Stimulated activated effector memory CD8-positive, alpha-beta T cell treated with anti-CD3 and anti-CD28 coated beads, Interleukin-12 subunit alpha, Interleukin-12 subunit beta, amount 100 ng/mL, for 72 hours (primary cell): ENCODE data around the gene HES5.
"Not testable (repeated sequence)": the region's sequence is repeated elsewhere in the genome, so short reads cannot be mapped to it uniquely, and the experiment has no call there.

Source experiments
- ATAC-seq: fragments of 150-1000 bp; cut with Tn5 transposase; 2 replicates; pipeline ENCODE4 v1.10.0; 2021
- DNase-seq, 2 donors: peaks; one replicate each; pipeline ENCODE4 v3.0.0; 2021 to 2022; ENCODE audit warnings: low spot score in 2 of 2
- H3K27ac Mint-ChIP-seq: one replicate; pipeline ENCODE4 v1.8.0; 2022; ENCODE audit warnings: mild to moderate bottlenecking, mixed read lengths
- H3K36me3 Mint-ChIP-seq: one replicate; pipeline ENCODE4 v1.8.0; 2022; ENCODE audit warnings: mild to moderate bottlenecking, mixed read lengths
- H3K4me1 Mint-ChIP-seq: one replicate; pipeline ENCODE4 v1.8.0; 2022; ENCODE audit warnings: mixed read lengths
- H3K4me3 Mint-ChIP-seq: one replicate; pipeline ENCODE4 v1.8.0; 2022; ENCODE audit warnings: mild to moderate bottlenecking, mixed read lengths
- H3K9me3 Mint-ChIP-seq: one replicate; pipeline ENCODE4 v1.8.0; 2022; ENCODE audit warnings: mixed read lengths

HES5 gene

GRCh38 chr1:2529784-2530512 lies at the start of gene HES5:
TSS of gene HES5 (minus strand) at chr1:2530263. CDS start at chr1:2530164, 99 bp downstream.
- Mint-ChIP-seq H3K4me3 (peak within 1 kb of the TSS; percentile 51), H3K4me1 (peaks cover 14% of the 10 kb centered on the region), H3K27ac (no peak within 1 kb of the TSS), H3K36me3 (peaks cover 6% of the 10 kb centered on the region), H3K9me3 (no peaks in the 10 kb centered on the region)
- DNase-seq = no peak
- no peak for ATAC-seq

- ATAC-seq (no peak), DNase-seq (no peak)
- peaks cover 4% of the 10 kb centered on the region for H3K9me3 Mint-ChIP-seq
- peaks cover 7% of the 10 kb centered on the region for H3K36me3 Mint-ChIP-seq
- H3K4me1 Mint-ChIP-seq = peaks cover 65% of the 10 kb centered on the region
- H3K4me3 Mint-ChIP-seq = peak overlapping the region; percentile 73
- peak overlapping the region; percentile 98 for H3K27ac Mint-ChIP-seq
Measured at GRCh38 chr1:2578758-2579118, 48.7 kb upstream of the HES5 start.

GRCh38 chr1:2577565-2578075 lies 47.6 kb upstream of the HES5 start:
- peaks cover 12% of the 10 kb centered on the region for H3K9me3 Mint-ChIP-seq
- H3K27ac Mint-ChIP-seq = peak overlapping the region; percentile 98
- not testable (repeated sequence) for DNase-seq, H3K36me3 Mint-ChIP-seq
- H3K4me3 Mint-ChIP-seq = peak overlapping the region; percentile 73
- peaks cover 58% of the 10 kb centered on the region for H3K4me1 Mint-ChIP-seq
- ATAC-seq = peak; percentile 71

GRCh38 chr1:2575801-2576663 lies 46.0 kb upstream of the HES5 start:
- peak overlapping the region; percentile 73 for H3K4me3 Mint-ChIP-seq
- DNase-seq (no peak), ATAC-seq (no peak)
- H3K9me3 Mint-ChIP-seq = peaks cover 12% of the 10 kb centered on the region
- H3K36me3 Mint-ChIP-seq = peaks cover 1% of the 10 kb centered on the region
- peaks cover 43% of the 10 kb centered on the region for H3K4me1 Mint-ChIP-seq
- H3K27ac Mint-ChIP-seq = peak overlapping the region; percentile 69

- H3K36me3 Mint-ChIP-seq = peaks cover 16% of the 10 kb centered on the region
- no peak overlapping the region for H3K4me3 Mint-ChIP-seq
- no peak overlapping the region for H3K27ac Mint-ChIP-seq
- DNase-seq (no peak), ATAC-seq (no peak)
- peaks cover 31% of the 10 kb centered on the region for H3K4me1 Mint-ChIP-seq
- peaks cover 12% of the 10 kb centered on the region for H3K9me3 Mint-ChIP-seq
Measured at GRCh38 chr1:2574350-2574749, 44.3 kb upstream of the HES5 start.

GRCh38 chr1:2573250-2573920 lies 43.3 kb upstream of the HES5 start:
- Mint-ChIP-seq H3K4me3 (no peak overlapping the region), H3K36me3 (peaks cover 24% of the 10 kb centered on the region), H3K9me3 (peaks cover 9% of the 10 kb centered on the region), H3K27ac (no peak overlapping the region), H3K4me1 (peaks cover 21% of the 10 kb centered on the region)
- DNase-seq = no peak
- no peak for ATAC-seq

GRCh38 chr1:2571348-2571747 lies 41.3 kb upstream of the HES5 start:
- H3K36me3 Mint-ChIP-seq = peaks cover 36% of the 10 kb centered on the region
- peaks cover 6% of the 10 kb centered on the region for H3K4me1 Mint-ChIP-seq
- H3K27ac Mint-ChIP-seq = no peak overlapping the region
- ATAC-seq (no peak), DNase-seq (no peak)
- H3K4me3 Mint-ChIP-seq = no peak overlapping the region
- H3K9me3 Mint-ChIP-seq = peaks cover 9% of the 10 kb centered on the region

GRCh38 chr1:2570332-2570731 lies 40.3 kb upstream of the HES5 start:
- ATAC-seq = no peak
- peaks cover 38% of the 10 kb centered on the region for H3K36me3 Mint-ChIP-seq
- no peak for DNase-seq
- no peak overlapping the region for H3K4me3 Mint-ChIP-seq
- peaks cover 10% of the 10 kb centered on the region for H3K4me1 Mint-ChIP-seq
- peaks cover 9% of the 10 kb centered on the region for H3K9me3 Mint-ChIP-seq
- peak overlapping the region; percentile 32 for H3K27ac Mint-ChIP-seq

GRCh38 chr1:2569703-2570102 lies 39.6 kb upstream of the HES5 start:
- H3K36me3 Mint-ChIP-seq = peaks cover 44% of the 10 kb centered on the region
- not testable (repeated sequence) for DNase-seq, H3K9me3 Mint-ChIP-seq, ATAC-seq, H3K4me3 Mint-ChIP-seq
- H3K4me1 Mint-ChIP-seq = peaks cover 16% of the 10 kb centered on the region
- H3K27ac Mint-ChIP-seq = peak overlapping the region; percentile 32

- ATAC-seq (no peak), DNase-seq (no peak)
- Mint-ChIP-seq H3K27ac (no peak overlapping the region), H3K36me3 (peaks cover 45% of the 10 kb centered on the region), H3K4me3 (no peak overlapping the region), H3K9me3 (peaks cover 9% of the 10 kb centered on the region), H3K4me1 (peaks cover 23% of the 10 kb centered on the region)
Measured at GRCh38 chr1:2569060-2569459, 39.0 kb upstream of the HES5 start.

GRCh38 chr1:2568187-2568816 lies 38.2 kb upstream of the HES5 start:
- not testable (repeated sequence) for DNase-seq, H3K9me3 Mint-ChIP-seq, H3K4me3 Mint-ChIP-seq, H3K27ac Mint-ChIP-seq
- ATAC-seq = peak; percentile 46
- Mint-ChIP-seq H3K4me1 (peaks cover 28% of the 10 kb centered on the region), H3K36me3 (peaks cover 49% of the 10 kb centered on the region)

- Mint-ChIP-seq H3K36me3 (peaks cover 60% of the 10 kb centered on the region), H3K4me3 (no peak overlapping the region), H3K4me1 (peaks cover 34% of the 10 kb centered on the region), H3K9me3 (no peaks in the 10 kb centered on the region), H3K27ac (peak overlapping the region; percentile 70)
- DNase-seq = no peak
- ATAC-seq = no peak
Measured at GRCh38 chr1:2567083-2567679, 37.1 kb upstream of the HES5 start.

- H3K4me3 Mint-ChIP-seq = no peak overlapping the region
- H3K36me3 Mint-ChIP-seq = peaks cover 68% of the 10 kb centered on the region
- no peaks in the 10 kb centered on the region for H3K9me3 Mint-ChIP-seq
- H3K27ac Mint-ChIP-seq = peak overlapping the region; percentile 70
- DNase-seq (no peak), ATAC-seq (no peak)
- H3K4me1 Mint-ChIP-seq = peaks cover 38% of the 10 kb centered on the region
Measured at GRCh38 chr1:2566101-2567045, 36.3 kb upstream of the HES5 start.
